NT2/D1 (cell line): ENCODE measurements around the gene STX7.

Experiments
- SUZ12 ChIP-seq: IDR thresholded peaks from 2 replicates; pipeline ENCODE4 v1.6.1; 2011; ENCODE audit not compliant: insufficient read length, insufficient read depth; ENCODE audit errors: extremely low read depth
- YY1 ChIP-seq: IDR thresholded peaks from 2 replicates; pipeline ENCODE4 v1.6.1; 2011; ENCODE audit not compliant: insufficient read length, insufficient read depth
- ZNF274 ChIP-seq: IDR thresholded peaks from 2 replicates; pipeline ENCODE4 v1.6.1; 2011; ENCODE audit warnings: mild to moderate bottlenecking, low read depth, low read length

DNA sequence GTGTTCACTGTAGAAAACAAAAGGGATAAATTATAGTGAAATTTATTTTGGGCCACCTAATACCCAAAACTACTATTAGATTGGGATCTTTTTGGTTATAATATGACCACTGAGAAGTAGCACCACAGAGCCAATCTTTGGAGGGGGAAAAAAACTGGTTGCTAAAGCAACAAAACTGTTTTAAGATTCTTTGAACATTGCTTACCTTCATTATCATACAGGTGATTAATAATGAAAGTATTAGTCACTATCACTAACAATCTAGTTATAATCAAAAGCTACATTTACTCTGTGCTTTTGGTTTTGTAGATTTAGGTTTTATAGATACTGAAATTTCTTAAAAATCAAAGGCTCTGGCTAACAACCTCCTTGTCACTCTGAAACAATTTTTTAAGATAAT lies 31.7 kb downstream of the STX7 start:
- TF ChIP-seq YY1 (no peak), ZNF274 (no peak), SUZ12 (no peak)
